Embryonic facial prominence (tissue), 1 donor: ENCODE results near the gene SAPCD2.

Source experiments
- DNase-seq: peaks from one replicate; pipeline ENCODE4 v3.0.0-alpha.2; 2016; ENCODE audit errors: extremely low spot score

The SAPCD2 gene

GRCh38 chr9:137082222-137082924 lies 12.0 kb upstream of the SAPCD2 start:
- DNase-seq: no peak

GRCh38 chr9:137080260-137081122 lies 10.1 kb upstream of the SAPCD2 start:
- DNase-seq: no peak

DNA sequence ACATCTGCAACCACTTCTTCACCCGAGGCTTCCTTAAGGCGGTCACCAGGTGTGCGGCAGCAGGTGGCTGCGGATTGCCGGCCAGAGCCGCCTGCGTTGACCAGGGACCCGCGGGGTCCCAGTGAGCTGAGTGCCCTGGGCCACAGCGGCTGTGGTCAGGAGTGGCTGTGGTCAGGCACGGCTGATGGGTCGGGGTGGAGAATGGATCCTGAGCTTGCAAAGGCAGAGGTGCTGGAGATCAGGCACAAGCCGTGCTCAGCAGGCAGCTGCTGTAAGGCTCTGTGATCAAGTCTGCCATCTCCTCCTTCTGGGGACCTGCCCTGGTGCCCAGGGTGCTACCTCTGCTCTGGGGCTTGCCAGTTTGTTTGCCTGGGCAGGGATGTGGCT lies 9.0 kb upstream of the SAPCD2 start:
- DNase-seq: no peak

GRCh38 chr9:137078701-137079400 lies 8.5 kb upstream of the SAPCD2 start:
- no peak for DNase-seq

- DNase-seq: no peak
Measured at GRCh38 chr9:137077758-137078693, 7.7 kb upstream of the SAPCD2 start.

DNA sequence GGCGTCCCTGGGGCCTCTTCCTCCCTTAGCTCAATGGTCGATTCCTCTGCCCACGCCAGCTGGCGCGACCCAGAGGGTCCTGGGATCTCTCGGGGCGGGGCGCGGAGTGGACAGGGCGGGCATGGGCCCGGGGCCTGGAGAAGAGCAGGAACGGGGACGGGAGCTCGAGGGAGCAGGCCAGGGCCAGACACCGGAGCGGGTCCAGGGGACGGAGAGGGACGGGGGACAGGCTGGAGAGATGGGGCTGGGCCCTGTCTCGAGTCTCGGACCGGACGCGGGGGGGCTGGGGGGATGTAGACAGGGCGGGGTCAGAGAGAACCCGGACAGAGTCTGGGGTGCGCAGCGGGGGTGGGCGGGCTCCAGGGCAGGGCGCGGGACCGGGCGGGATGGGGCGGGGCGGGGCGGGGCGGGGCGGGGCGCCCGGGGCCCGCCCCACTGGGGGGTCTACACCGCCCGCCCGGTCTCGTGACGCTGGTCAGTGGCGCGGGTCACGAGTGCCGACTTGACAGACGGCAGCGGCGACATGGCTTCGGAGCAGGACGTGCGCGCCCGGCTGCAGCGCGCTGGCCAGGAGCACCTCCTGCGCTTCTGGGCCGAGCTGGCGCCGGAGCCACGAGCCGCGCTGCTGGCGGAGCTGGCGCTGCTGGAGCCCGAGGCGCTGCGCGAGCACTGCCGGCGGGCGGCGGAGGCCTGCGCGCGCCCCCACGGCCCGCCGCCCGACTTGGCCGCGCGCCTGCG lies 6.8 kb upstream of the SAPCD2 start, which contains the start of gene UAP1L1:
Gene UAP1L1 (plus strand): TSS at position 508 of the 738 bp plus-strand sequence. CDS start 16 bp downstream, at position 524.
- no peak for DNase-seq

DNA sequence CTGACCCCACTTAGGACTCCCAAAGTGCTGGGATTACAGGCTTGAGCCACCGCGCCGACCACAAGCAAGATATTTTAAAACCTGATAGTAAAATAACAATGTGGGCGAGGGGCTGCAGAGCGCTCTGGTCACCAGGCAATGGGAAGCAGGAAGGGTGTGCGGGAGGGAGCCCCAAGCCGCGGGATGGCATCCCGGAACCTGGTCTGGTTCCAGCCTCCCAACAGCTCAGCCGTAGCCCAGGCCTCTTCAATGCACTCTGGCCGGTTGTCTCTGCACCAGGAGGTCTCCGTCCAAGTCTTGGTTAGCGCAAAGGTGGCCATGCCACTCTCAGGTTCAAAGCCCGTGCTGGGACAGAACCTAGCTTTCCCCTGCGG lies 6.3 kb upstream of the SAPCD2 start:
- DNase-seq: no peak

GRCh38 chr9:137075275-137075775 lies 5.0 kb upstream of the SAPCD2 start:
- no peak for DNase-seq

DNA sequence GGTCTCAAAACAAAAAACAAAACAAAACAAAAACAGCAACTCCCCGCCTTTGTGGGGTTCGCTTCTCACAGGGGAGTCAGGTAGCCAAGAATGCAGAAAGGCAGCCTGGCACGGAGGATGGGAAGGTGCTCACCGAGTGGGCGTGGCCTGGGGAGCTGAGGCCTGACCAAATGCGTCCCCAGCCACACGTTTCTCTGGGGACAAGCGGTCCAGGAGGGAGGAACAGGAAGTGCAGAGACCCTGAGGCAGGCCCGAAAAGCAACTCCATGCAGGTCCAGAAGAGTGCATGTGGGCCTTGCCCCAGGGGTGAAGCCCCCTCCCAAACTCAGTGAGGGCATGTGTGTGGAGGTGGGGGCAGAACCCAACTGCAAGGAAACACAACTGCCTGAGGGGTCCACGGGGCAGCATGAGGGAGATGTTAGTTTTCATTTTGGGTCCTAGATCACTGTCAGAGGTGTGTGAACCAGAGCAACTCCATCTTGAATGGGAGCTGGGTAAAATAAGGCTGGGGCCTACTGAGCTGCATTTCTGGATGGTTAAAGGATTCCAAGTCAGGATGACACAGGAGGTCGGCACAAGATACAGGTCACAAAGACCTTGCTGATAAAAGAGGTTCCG lies 4.4 kb upstream of the SAPCD2 start:
- no peak for DNase-seq

GRCh38 chr9:137073992-137074399 lies 3.6 kb upstream of the SAPCD2 start:
- DNase-seq: no peak

GRCh38 chr9:137071282-137071681 lies 925 bp upstream of the SAPCD2 start:
- DNase-seq: no peak

DNA sequence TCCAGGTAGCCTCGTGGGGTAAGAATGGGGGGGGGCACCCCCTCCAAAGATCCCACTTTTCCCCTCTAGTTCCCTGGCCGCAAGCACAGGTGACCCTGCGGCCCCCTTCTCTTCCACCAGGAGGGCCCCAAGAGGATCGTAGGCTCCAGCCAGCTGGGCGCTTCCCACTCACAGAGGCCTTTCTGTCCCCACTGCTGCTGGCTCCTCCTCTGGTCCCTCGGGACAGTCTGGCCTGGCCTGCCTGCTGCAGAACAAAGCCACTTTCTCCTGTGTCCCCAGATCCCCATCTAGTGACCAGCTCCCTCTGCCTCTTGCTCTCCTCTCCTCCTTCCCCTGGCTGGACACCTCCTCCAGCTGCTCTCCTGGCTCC lies 534 bp upstream of the SAPCD2 start:
- DNase-seq: no peak

GRCh38 chr9:137069508-137070091 lies 757 bp downstream of the SAPCD2 start:
- no peak for DNase-seq

DNA sequence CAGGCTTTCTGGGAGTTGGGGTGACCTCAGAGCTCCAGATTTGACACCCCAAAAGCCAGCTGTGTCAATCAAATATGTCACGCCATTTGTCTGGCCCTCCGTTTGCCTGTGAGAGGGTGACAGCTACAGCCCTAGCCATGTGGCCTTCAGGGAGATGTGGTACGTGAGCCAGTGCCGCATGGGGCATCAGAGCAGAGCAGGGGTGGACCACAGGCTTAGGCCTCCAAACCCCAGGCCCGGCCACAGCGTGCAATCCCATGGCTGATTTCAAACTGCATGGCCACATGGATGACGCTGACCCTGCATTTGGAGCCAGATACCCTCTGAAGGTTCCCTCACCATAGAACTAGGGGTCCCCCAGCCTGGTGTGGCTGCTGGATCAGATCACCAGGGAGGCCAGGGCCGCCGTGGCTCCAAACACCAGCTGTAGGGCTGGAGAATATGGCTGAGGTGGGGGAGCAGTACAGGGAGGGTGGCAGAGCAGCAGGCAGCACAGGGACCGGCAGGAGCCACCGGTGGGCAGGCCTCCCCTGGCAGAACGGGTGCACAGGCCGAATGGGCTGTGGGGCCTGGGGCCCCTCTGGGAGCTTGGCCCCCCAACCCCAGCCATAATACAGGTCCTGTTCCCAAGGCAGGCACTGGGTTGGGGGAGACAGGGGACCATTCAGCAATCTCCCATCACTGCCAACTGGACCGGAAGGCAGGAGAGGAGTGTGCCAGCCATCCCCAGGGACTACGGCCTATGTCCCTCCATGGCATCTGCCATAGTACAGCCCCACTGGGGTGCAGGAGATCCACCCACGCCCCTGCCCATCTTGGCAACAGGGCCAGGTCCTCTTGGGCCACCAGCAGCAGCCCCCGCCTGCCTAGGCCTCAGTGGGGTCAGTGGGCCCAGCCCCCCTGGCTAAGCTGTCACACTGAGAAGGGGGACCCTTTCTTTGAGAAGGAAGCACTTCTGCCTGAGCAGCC lies 1.5 kb downstream of the SAPCD2 start:
- no peak for DNase-seq

- no peak for DNase-seq
Measured at GRCh38 chr9:137067860-137068538, 2.4 kb downstream of the SAPCD2 start.

DNA sequence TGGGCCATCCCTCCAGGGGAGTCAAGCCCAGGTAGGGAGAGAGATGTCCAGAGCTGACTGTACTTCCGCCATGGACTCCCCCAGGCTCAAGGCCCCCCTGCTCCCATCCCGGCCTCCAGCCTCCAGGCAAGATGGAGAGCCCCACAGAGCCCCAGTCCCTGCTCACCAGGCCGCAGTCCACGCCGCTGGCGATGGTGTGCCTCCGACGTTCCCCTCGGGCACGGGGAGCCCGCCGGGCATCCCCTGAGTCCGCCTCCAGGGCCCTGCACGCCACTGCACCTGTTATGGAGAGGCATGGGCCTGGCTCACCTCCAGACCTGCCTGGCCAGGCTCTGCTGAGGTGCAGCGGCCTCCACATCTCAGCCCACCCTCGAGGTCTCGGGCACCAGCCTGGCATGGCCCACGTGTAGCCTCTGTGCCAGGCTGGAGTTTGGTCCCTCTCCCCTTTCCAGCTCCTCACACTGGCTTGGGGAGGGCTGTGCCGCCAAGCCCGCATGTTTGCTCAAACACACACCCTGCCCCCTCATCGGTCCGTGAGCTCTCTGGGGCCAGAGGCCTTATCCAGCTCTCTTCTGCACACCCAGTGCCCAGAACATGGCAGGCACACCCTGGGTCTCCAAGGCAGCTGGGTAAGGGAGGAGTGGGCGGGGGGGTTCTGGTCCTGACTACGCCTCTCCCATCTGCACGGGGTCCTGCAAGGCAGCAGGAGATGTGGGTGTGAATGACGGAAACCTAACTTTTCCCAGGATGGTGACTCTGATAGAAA lies 4.1 kb downstream of the SAPCD2 start:
- no peak for DNase-seq

DNA sequence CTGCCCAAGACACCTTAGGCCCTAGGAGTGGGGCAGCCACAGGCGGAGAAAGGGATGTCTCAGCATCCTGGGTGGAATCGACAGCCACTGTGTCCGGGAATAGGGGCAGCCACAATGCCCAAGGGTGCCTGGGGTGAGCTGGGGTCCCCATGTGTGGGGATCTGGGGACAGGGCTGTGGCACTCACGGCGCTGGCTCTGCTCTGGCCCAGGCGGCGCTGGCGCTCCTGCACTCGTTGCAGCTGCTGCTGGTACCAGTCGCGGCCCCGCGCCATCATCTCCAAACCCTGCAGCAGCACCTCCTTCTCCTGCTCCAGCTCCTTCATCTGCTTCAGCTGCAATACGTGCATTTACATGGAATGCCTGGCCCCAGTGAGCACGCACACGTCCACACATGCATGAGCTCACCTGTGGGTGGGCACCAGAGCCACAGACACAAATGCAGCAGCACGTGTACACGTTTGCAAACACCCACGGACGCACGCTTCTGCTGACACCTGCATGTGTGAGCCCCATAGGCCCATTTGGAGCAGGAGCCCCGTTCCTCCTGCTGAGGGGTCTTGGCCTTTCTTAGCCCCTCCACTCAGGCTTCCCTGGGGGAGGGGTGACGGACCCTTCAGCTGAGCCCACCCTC lies 4.9 kb downstream of the SAPCD2 start:
- no peak for DNase-seq
